K562 (cell line): ENCODE measurements around the gene ARMS2.

Experiments used
- FIP1L1 ChIP-seq: fragments of 200-400 bp; formaldehyde crosslinking; IDR thresholded peaks from 2 replicates; pipeline ENCODE4 v1.6.1; 2018; ENCODE audit warnings: mild to moderate bottlenecking, low read depth, low read length; ENCODE audit not compliant: poor library complexity, severe bottlenecking
- HCFC1 ChIP-seq: IDR thresholded peaks from 2 replicates; pipeline ENCODE4 v1.6.1; 2012; ENCODE audit warnings: low read depth, low read length, improper control_type of control experiment
- KAT2B ChIP-seq: IDR thresholded peaks from one replicate; pipeline ENCODE4 v1.6.1; 2012; ENCODE audit warnings: low read depth, mild to moderate bottlenecking, control low read depth, inconsistent platforms, low read length, moderate library complexity
- NR3C1 ChIP-seq: sonication (generic); formaldehyde crosslinking; IDR thresholded peaks from 2 replicates; pipeline ENCODE4 v1.8.1; 2022; ENCODE audit warnings: missing genetic modification reagents
- POLR2A ChIP-seq: fragments of 450-650 bp; conservative IDR thresholded peaks from 2 replicates; pipeline ENCODE4 v1.6.1; 2016
- STAT5A ChIP-seq: IDR thresholded peaks from 2 replicates; pipeline ENCODE4 v1.6.1; 2012; ENCODE audit warnings: low read length, inconsistent platforms, borderline replicate concordance
- TAF1 ChIP-seq: IDR thresholded peaks from 2 replicates; pipeline ENCODE4 v1.6.1; 2011; ENCODE audit warnings: mild to moderate bottlenecking, low read length, moderate library complexity; ENCODE audit not compliant: insufficient read depth, control insufficient read depth, severe bottlenecking; ENCODE audit errors: extremely low read depth
- ZNF24 ChIP-seq: fragments of 450-650 bp; IDR thresholded peaks from 2 replicates; pipeline ENCODE4 v1.6.1; 2016
- ZNF274 ChIP-seq: IDR thresholded peaks from 2 replicates; pipeline ENCODE4 v1.6.1; 2011; ENCODE audit warnings: low read depth, mild to moderate bottlenecking, low read length, moderate library complexity, borderline replicate concordance
- TF ChIP-seq, protein P1 (sequence below): sonication (generic); formaldehyde crosslinking; IDR thresholded peaks from 2 replicates; pipeline ENCODE4 v1.8.0; 2022; ENCODE audit warnings: missing genetic modification reagents, mild to moderate bottlenecking, borderline replicate concordance
- TF ChIP-seq, protein P2 (sequence below): fragments of 450-650 bp; formaldehyde crosslinking; conservative IDR thresholded peaks from 2 replicates; pipeline ENCODE4 v1.4.0; 2022; ENCODE audit warnings: mild to moderate bottlenecking, missing genetic modification characterization
- TF ChIP-seq, protein P3 (sequence below): sonication (generic); formaldehyde crosslinking; IDR thresholded peaks from 2 replicates; pipeline ENCODE4 v1.8.0; 2022; ENCODE audit warnings: missing genetic modification reagents, mild to moderate bottlenecking, borderline replicate concordance
- TF ChIP-seq, protein P4 (sequence below): fragments of 200-800 bp; sonication (Bioruptor generic); IDR thresholded peaks from 2 replicates; pipeline ENCODE4 v1.6.1; 2016; ENCODE audit warnings: missing genetic modification characterization, missing compliant biosample characterization

DNA sequence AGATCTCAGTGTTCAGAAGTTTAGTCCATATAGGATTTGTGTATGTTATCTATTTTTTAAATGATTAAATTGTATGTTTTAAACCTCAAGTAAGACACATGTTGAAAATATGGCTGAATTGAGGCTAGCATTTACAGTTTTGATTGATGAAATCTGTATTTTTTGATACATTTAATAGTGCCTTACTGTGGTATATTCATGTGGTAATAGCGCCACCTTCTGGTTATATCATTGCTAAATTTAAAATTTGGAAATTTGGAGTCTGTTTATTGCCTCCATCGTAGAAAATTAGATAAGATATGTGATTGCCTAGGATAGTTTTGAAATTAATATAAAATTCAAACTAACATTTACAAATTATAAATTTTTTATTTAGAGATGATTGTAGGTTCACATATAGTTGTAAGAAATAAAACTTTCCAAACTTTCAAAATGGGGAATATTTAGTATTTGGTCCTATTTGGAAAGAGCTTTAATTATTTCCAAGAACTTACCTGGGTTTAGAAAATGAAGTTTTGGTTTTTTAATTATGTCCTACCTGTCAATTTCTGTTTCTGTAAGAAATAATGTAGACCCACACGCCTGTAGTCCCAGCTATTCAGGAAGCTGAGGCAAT is 19.1 kb upstream of the ARMS2 start:
- TF ChIP-seq STAT5A (no peak), FIP1L1 (no peak), NR3C1 (CRISPR knock-in tag) (no peak), POLR2A (no peak), TAF1 (no peak), HCFC1 (no peak), ZNF274 (no peak), ZNF24 (no peak), KAT2B (no peak)
- TF ChIP-seq, protein P1, sequence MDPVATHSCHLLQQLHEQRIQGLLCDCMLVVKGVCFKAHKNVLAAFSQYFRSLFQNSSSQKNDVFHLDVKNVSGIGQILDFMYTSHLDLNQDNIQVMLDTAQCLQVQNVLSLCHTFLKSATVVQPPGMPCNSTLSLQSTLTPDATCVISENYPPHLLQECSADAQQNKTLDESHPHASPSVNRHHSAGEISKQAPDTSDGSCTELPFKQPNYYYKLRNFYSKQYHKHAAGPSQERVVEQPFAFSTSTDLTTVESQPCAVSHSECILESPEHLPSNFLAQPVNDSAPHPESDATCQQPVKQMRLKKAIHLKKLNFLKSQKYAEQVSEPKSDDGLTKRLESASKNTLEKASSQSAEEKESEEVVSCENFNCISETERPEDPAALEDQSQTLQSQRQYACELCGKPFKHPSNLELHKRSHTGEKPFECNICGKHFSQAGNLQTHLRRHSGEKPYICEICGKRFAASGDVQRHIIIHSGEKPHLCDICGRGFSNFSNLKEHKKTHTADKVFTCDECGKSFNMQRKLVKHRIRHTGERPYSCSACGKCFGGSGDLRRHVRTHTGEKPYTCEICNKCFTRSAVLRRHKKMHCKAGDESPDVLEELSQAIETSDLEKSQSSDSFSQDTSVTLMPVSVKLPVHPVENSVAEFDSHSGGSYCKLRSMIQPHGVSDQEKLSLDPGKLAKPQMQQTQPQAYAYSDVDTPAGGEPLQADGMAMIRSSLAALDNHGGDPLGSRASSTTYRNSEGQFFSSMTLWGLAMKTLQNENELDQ (CRISPR knock-in tag): no peak
- TF ChIP-seq, protein P2, sequence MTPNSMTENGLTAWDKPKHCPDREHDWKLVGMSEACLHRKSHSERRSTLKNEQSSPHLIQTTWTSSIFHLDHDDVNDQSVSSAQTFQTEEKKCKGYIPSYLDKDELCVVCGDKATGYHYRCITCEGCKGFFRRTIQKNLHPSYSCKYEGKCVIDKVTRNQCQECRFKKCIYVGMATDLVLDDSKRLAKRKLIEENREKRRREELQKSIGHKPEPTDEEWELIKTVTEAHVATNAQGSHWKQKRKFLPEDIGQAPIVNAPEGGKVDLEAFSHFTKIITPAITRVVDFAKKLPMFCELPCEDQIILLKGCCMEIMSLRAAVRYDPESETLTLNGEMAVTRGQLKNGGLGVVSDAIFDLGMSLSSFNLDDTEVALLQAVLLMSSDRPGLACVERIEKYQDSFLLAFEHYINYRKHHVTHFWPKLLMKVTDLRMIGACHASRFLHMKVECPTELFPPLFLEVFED (CRISPR knock-in tag): no peak
- TF ChIP-seq, protein P3, sequence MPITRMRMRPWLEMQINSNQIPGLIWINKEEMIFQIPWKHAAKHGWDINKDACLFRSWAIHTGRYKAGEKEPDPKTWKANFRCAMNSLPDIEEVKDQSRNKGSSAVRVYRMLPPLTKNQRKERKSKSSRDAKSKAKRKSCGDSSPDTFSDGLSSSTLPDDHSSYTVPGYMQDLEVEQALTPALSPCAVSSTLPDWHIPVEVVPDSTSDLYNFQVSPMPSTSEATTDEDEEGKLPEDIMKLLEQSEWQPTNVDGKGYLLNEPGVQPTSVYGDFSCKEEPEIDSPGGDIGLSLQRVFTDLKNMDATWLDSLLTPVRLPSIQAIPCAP (CRISPR knock-in tag): no peak
- TF ChIP-seq, protein P4, sequence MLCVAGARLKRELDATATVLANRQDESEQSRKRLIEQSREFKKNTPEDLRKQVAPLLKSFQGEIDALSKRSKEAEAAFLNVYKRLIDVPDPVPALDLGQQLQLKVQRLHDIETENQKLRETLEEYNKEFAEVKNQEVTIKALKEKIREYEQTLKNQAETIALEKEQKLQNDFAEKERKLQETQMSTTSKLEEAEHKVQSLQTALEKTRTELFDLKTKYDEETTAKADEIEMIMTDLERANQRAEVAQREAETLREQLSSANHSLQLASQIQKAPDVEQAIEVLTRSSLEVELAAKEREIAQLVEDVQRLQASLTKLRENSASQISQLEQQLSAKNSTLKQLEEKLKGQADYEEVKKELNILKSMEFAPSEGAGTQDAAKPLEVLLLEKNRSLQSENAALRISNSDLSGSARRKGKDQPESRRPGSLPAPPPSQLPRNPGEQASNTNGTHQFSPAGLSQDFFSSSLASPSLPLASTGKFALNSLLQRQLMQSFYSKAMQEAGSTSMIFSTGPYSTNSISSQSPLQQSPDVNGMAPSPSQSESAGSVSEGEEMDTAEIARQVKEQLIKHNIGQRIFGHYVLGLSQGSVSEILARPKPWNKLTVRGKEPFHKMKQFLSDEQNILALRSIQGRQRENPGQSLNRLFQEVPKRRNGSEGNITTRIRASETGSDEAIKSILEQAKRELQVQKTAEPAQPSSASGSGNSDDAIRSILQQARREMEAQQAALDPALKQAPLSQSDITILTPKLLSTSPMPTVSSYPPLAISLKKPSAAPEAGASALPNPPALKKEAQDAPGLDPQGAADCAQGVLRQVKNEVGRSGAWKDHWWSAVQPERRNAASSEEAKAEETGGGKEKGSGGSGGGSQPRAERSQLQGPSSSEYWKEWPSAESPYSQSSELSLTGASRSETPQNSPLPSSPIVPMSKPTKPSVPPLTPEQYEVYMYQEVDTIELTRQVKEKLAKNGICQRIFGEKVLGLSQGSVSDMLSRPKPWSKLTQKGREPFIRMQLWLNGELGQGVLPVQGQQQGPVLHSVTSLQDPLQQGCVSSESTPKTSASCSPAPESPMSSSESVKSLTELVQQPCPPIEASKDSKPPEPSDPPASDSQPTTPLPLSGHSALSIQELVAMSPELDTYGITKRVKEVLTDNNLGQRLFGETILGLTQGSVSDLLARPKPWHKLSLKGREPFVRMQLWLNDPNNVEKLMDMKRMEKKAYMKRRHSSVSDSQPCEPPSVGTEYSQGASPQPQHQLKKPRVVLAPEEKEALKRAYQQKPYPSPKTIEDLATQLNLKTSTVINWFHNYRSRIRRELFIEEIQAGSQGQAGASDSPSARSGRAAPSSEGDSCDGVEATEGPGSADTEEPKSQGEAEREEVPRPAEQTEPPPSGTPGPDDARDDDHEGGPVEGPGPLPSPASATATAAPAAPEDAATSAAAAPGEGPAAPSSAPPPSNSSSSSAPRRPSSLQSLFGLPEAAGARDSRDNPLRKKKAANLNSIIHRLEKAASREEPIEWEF: no peak
